A673 (cell line): ENCODE results near the gene RABL2A. TPM values are rescaled to one million over a fixed set of nuclear protein-coding genes. Genes with fewer than 3 reads are reported as not detected.

Experiments used
- microRNA-seq: library from miRNA; unstranded; fragments of <30 nt; microRNA quantifications from one replicate; pipeline ENCODE4 v1.2.0, GENCODE V29; 2021
- total RNA-seq: library from RNA; stranded (reverse); gene quantifications from 2 replicates; pipeline ENCODE4 v1.2.3, GENCODE V29; 2021

RABL2A gene
- total RNA-seq, 1 experiment from 2014 or later, result 17.8 TPM

Small RNA genes within 50 kb of the gene (microRNA-seq; reads per million reads assigned to microRNA genes)
- gene MIR1302-3, result not detected

Other genes with a start within 250 kb of the RABL2A start
- gene ZNG1B, start 189.6 kb upstream of the RABL2A start, total RNA-seq, result 54.6 and 65.5 TPM in 2 replicates
- gene FOXD4L1, start 128.6 kb upstream of the RABL2A start, total RNA-seq, result not detected in 2 replicates
- 26.2 and 28.0 TPM in 2 replicates for gene SLC35F5, start 129.4 kb downstream of the RABL2A start, total RNA-seq